ENCODE data around the gene IL17RC. TPM values are rescaled to one million over a fixed set of nuclear protein-coding genes. Genes with fewer than 3 reads are reported as not detected.

The IL17RC gene
- total RNA-seq, 1 experiment from 2014 or later, result 45.0 TPM

GRCh38 chr3:9934235-9934621, 17.3 kb downstream of the IL17RC start:
- intact Hi-C loops (cut with micrococcal nuclease; ENCODE audit: unreplicated experiment), result no loop called here

GRCh38 chr3:9934993-9935392, 18.1 kb downstream of the IL17RC start:
- no peaks in the 10 kb centered on the region for H4K20me1 ChIP-seq (ENCODE audit: insufficient read depth)
- no peaks in the 10 kb centered on the region for H3K27me3 ChIP-seq (ENCODE audit: insufficient read depth, low read depth)
- CTCF ChIA-PET, result no interaction called here
- intact Hi-C loops (cut with micrococcal nuclease; ENCODE audit: unreplicated experiment), result no loop called here
- DNase-seq, result no peak
- peaks cover 21% of the 10 kb centered on the region for H3K36me3 ChIP-seq (ENCODE audit: low read depth)
- peaks cover 17% of the 10 kb centered on the region; the same call in 1 of the 2 replicates for H3F3A ChIP-seq (ENCODE audit: insufficient read depth, low read depth)
- no peaks in the 10 kb centered on the region for H3K9me3 ChIP-seq (ENCODE audit: insufficient read depth, low read depth)
- H3K79me2 ChIP-seq (ENCODE audit: low read depth), result peaks cover 15% of the 10 kb centered on the region
- no peak overlapping the region for H2AFZ ChIP-seq
- no peak overlapping the region for H3K27ac ChIP-seq
- BruUV-seq (replicated peaks), result no TSS peak
- peak overlapping the region; percentile 99 for H3K4me2 ChIP-seq
- no peaks in the 10 kb centered on the region for H3K9me2 ChIP-seq (ENCODE audit: insufficient read depth)
- H3K4me3 ChIP-seq, result peak overlapping the region; percentile 72; the same call in 1 of the 2 replicates
- POLR2A ChIA-PET (ENCODE audit: unreplicated experiment), result interaction anchor here (0.6 kb wide), 2 partner anchors 104 to 986 kb away, joined by 3 read pairs; no protein-coding TSS in a partner anchor
- peaks cover 23% of the 10 kb centered on the region for H3K4me1 ChIP-seq (replicated peaks; ENCODE audit: insufficient read depth)
- TF ChIP-seq EZH2 (IDR thresholded peaks at IDR 0.05; ENCODE audit: low read depth) (no peak), CTCF (conservative IDR thresholded peaks at IDR 0.05) (no peak)

More at GRCh38 chr3:9934235-9934621, 17.3 kb downstream of the IL17RC start:
- H3K9me3 ChIP-seq (ENCODE audit: insufficient read depth, low read depth), result no peaks in the 10 kb centered on the region
- peaks cover 23% of the 10 kb centered on the region for H3K4me1 ChIP-seq (replicated peaks; ENCODE audit: insufficient read depth)
- POLR2A ChIA-PET (ENCODE audit: unreplicated experiment), result interaction anchor here (0.8 kb wide), 1 partner anchor 18 kb away, joined by 5 read pairs; the partner anchor contains the start of gene IL17RC
- TF ChIP-seq EZH2 (IDR thresholded peaks at IDR 0.05; ENCODE audit: low read depth), result no peak
- TF ChIP-seq CTCF (conservative IDR thresholded peaks at IDR 0.05), result peak; percentile 38; the same call in 1 of the 2 replicates
- H3K4me3 ChIP-seq, result peak overlapping the region; percentile 72
- H3K4me2 ChIP-seq, result peak overlapping the region; percentile 99
- TSS peak; percentile 64 for BruUV-seq (replicated peaks)
- H3K27ac ChIP-seq, result peak overlapping the region; percentile 89
- CTCF ChIA-PET, result interaction anchor here (1.0 kb wide), 1 partner anchor 12 kb away, joined by 3 read pairs; no protein-coding TSS in a partner anchor
- H4K20me1 ChIP-seq (ENCODE audit: insufficient read depth), result no peaks in the 10 kb centered on the region
- DNase-seq, result no peak
- peak overlapping the region; percentile 90 for H2AFZ ChIP-seq
- H3K36me3 ChIP-seq (ENCODE audit: low read depth), result peaks cover 21% of the 10 kb centered on the region
- no peaks in the 10 kb centered on the region for H3K9me2 ChIP-seq (ENCODE audit: insufficient read depth)
- H3F3A ChIP-seq (ENCODE audit: insufficient read depth, low read depth), result peaks cover 17% of the 10 kb centered on the region; the same call in 1 of the 2 replicates
- H3K79me2 ChIP-seq (ENCODE audit: low read depth), result peaks cover 15% of the 10 kb centered on the region
- no peaks in the 10 kb centered on the region for H3K27me3 ChIP-seq (ENCODE audit: insufficient read depth, low read depth)

- Histone ChIP-seq H3F3A (ENCODE audit: insufficient read depth, low read depth) (peaks cover 17% of the 10 kb centered on the region; the same call in 1 of the 2 replicates), H3K27me3 (ENCODE audit: insufficient read depth, low read depth) (no peaks in the 10 kb centered on the region), H4K20me1 (ENCODE audit: insufficient read depth) (no peaks in the 10 kb centered on the region), H3K9me3 (ENCODE audit: insufficient read depth, low read depth) (no peaks in the 10 kb centered on the region), H3K4me3 (no peak overlapping the region), H3K27ac (no peak overlapping the region), H3K9me2 (ENCODE audit: insufficient read depth) (no peaks in the 10 kb centered on the region), H3K4me2 (no peak overlapping the region), H2AFZ (no peak overlapping the region), H3K79me2 (ENCODE audit: low read depth) (peaks cover 15% of the 10 kb centered on the region), H3K36me3 (ENCODE audit: low read depth) (peaks cover 17% of the 10 kb centered on the region), H3K4me1 (replicated peaks; ENCODE audit: insufficient read depth) (peaks cover 23% of the 10 kb centered on the region)
- no TSS peak for BruUV-seq (replicated peaks)
- TF ChIP-seq CTCF (conservative IDR thresholded peaks at IDR 0.05) (no peak), EZH2 (IDR thresholded peaks at IDR 0.05; ENCODE audit: low read depth) (no peak)
- CTCF ChIA-PET, result no interaction called here
- POLR2A ChIA-PET (ENCODE audit: unreplicated experiment), result no interaction called here
- intact Hi-C loops (cut with micrococcal nuclease; ENCODE audit: unreplicated experiment), result no loop called here
- no peak for DNase-seq
Observed at GRCh38 chr3:9935966-9936510, 19.1 kb downstream of the IL17RC start.

Data from PC-9 (cell line).